BLaER1 treated with 17β-estradiol and CSF1 and Interleukin-3, amounts not matched to agents 10 nM and 100 nM (cell line): ENCODE data around the gene OR2W3.

Experiments
- H3K27ac ChIP-seq, 11 experiments: shearing (Covaris generic); formaldehyde crosslinking; 2 replicates each; pipeline ENCODE4 v1.8.1; 2022
- H3K27me3 ChIP-seq, 11 experiments: shearing (Covaris generic); formaldehyde crosslinking; 2 replicates each; pipeline ENCODE4 v1.8.1; 2022
- H3K36me3 ChIP-seq, 11 experiments: shearing (Covaris generic); formaldehyde crosslinking; 2 replicates each; pipeline ENCODE4 v1.8.1; 2022
- H3K4me1 ChIP-seq, 10 experiments: shearing (Covaris generic); formaldehyde crosslinking; 2 replicates each; pipeline ENCODE4 v1.8.1; 2022
- H3K4me2 ChIP-seq, 11 experiments: shearing (Covaris generic); formaldehyde crosslinking; 2 replicates each; pipeline ENCODE4 v1.8.1; 2022
- H3K4me3 ChIP-seq, 10 experiments: shearing (Covaris generic); formaldehyde crosslinking; 2 replicates each; pipeline ENCODE4 v1.8.1; 2022
- H3K9ac ChIP-seq, 11 experiments: shearing (Covaris generic); formaldehyde crosslinking; 2 replicates each; pipeline ENCODE4 v1.8.1; 2022
- H3K9me3 ChIP-seq, 11 experiments: shearing (Covaris generic); formaldehyde crosslinking; replicated peaks in 1 of 11; 2 replicates each; pipeline ENCODE4 v1.8.1; 2022
- H4K20me1 ChIP-seq, 11 experiments: shearing (Covaris generic); formaldehyde crosslinking; 2 replicates each; pipeline ENCODE4 v1.8.1; 2022
- Cebpa-rat ChIP-seq, 11 experiments: shearing (Covaris generic); IDR thresholded peaks; 2 replicates each; pipeline ENCODE4 v1.8.1; 2022

Gene OR2W3

GRCh38 chr1:247895163-247895637 is at the start of gene OR2W3:
TSS of gene OR2W3 (plus strand) at chr1:247895587. CDS start at chr1:247895587, 0 bp downstream.
- Histone ChIP-seq H3K27me3 (no peaks in the 10 kb centered on the region), H3K4me2 (no peak within 1 kb of the TSS), H3K4me1 (no peaks in the 10 kb centered on the region), H4K20me1 (no peaks in the 10 kb centered on the region), H3K4me3 (no peak within 1 kb of the TSS), H3K36me3 (peaks cover 0 to 8% (median 0%) of the 10 kb centered on the region in 11 experiments; a peak in 2 of 22 replicates), H3K9ac (no peak within 1 kb of the TSS), H3K9me3 (no peaks in the 10 kb centered on the region), H3K27ac (no peak within 1 kb of the TSS)
- TF ChIP-seq Cebpa-rat (IDR thresholded peaks at IDR 0.05), result no peak

- Histone ChIP-seq H3K4me1 (no peaks in the 10 kb centered on the region), H3K27ac (no peak overlapping the region), H4K20me1 (no peaks in the 10 kb centered on the region), H3K4me2 (no peak overlapping the region), H3K4me3 (no peak overlapping the region), H3K27me3 (no peaks in the 10 kb centered on the region), H3K9ac (no peak overlapping the region), H3K36me3 (no peaks in the 10 kb centered on the region), H3K9me3 (no peaks in the 10 kb centered on the region)
- TF ChIP-seq Cebpa-rat (IDR thresholded peaks at IDR 0.05), result no peak
Observed at GRCh38 chr1:247845693-247846017, 49.7 kb upstream of the OR2W3 start.

- Histone ChIP-seq H3K36me3 (no peaks in the 10 kb centered on the region), H3K4me2 (no peak overlapping the region), H3K4me3 (no peak overlapping the region), H3K27ac (no peak overlapping the region), H4K20me1 (no peaks in the 10 kb centered on the region), H3K27me3 (no peaks in the 10 kb centered on the region), H3K9ac (no peak overlapping the region), H3K9me3 (no peaks in the 10 kb centered on the region), H3K4me1 (peaks cover 0 to 19% (median 12%) of the 10 kb centered on the region in 10 experiments; a peak in 15 of 20 replicates)
- TF ChIP-seq Cebpa-rat (IDR thresholded peaks at IDR 0.05), result no peak
Observed at GRCh38 chr1:247848346-247848745, 47.0 kb upstream of the OR2W3 start.

- Histone ChIP-seq H3K27ac (no peak overlapping the region), H3K4me2 (no peak overlapping the region), H3K36me3 (no peaks in the 10 kb centered on the region), H3K27me3 (no peaks in the 10 kb centered on the region), H3K9ac (no peak overlapping the region), H3K9me3 (no peaks in the 10 kb centered on the region), H3K4me3 (no peak overlapping the region), H4K20me1 (no peaks in the 10 kb centered on the region), H3K4me1 (peaks cover 0 to 32% (median 17%) of the 10 kb centered on the region in 10 experiments; a peak in 15 of 20 replicates)
- TF ChIP-seq Cebpa-rat (IDR thresholded peaks at IDR 0.05), result no peak
Observed at GRCh38 chr1:247849616-247850015, 45.8 kb upstream of the OR2W3 start.

GRCh38 chr1:247854899-247855545 is 40.4 kb upstream of the OR2W3 start:
- Histone ChIP-seq H3K27me3 (no peaks in the 10 kb centered on the region), H4K20me1 (no peaks in the 10 kb centered on the region; a peak in 1 of 22 replicates), H3K9me3 (peaks cover 0 to 11% (median 8%) of the 10 kb centered on the region in 11 experiments; a peak in 14 of 22 replicates), H3K4me2 (peak overlapping the region in 4 of 11 experiments; percentile 20 to 80 (median 50); a peak in 7 of 22 replicates), H3K4me1 (peaks cover 0 to 61% (median 23%) of the 10 kb centered on the region in 10 experiments; a peak in 17 of 20 replicates), H3K27ac (no peak overlapping the region), H3K4me3 (no peak overlapping the region), H3K9ac (no peak overlapping the region), H3K36me3 (no peaks in the 10 kb centered on the region)
- TF ChIP-seq Cebpa-rat (IDR thresholded peaks at IDR 0.05), result no peak

GRCh38 chr1:247855911-247856310 is 39.5 kb upstream of the OR2W3 start:
- no peaks in the 10 kb centered on the region; a peak in 1 of 22 replicates for H4K20me1 ChIP-seq
- no peak for TF ChIP-seq Cebpa-rat (IDR thresholded peaks at IDR 0.05)
- H3K36me3 ChIP-seq, result peaks cover 0 to 9% (median 0%) of the 10 kb centered on the region in 11 experiments; a peak in 3 of 22 replicates
- peaks cover 0 to 11% (median 8%) of the 10 kb centered on the region in 11 experiments; a peak in 14 of 22 replicates for H3K9me3 ChIP-seq
- H3K27ac ChIP-seq, result no peak overlapping the region
- no peak overlapping the region for H3K9ac ChIP-seq
- no peak overlapping the region for H3K4me3 ChIP-seq
- no peaks in the 10 kb centered on the region for H3K27me3 ChIP-seq
- peaks cover 0 to 61% (median 23%) of the 10 kb centered on the region in 10 experiments; a peak in 17 of 20 replicates for H3K4me1 ChIP-seq
- peak overlapping the region in 3 of 11 experiments; percentile 71 to 80 (median 74); a peak in 5 of 22 replicates for H3K4me2 ChIP-seq

- Histone ChIP-seq H4K20me1 (no peaks in the 10 kb centered on the region; a peak in 1 of 22 replicates), H3K27ac (peak within 1 kb of the TSS in 10 of 11 experiments; percentile 54 to 86 (median 70); a peak in 20 of 22 replicates), H3K9me3 (peaks cover 0 to 11% (median 8%) of the 10 kb centered on the region in 11 experiments; a peak in 14 of 22 replicates), H3K36me3 (peaks cover 0 to 12% (median 0%) of the 10 kb centered on the region in 11 experiments; a peak in 3 of 22 replicates), H3K4me2 (peak within 1 kb of the TSS; percentile 58 to 81 (median 74)), H3K4me3 (peak within 1 kb of the TSS; percentile 66 to 79 (median 70)), H3K9ac (peak within 1 kb of the TSS; percentile 66 to 82 (median 79)), H3K27me3 (no peaks in the 10 kb centered on the region), H3K4me1 (peaks cover 0 to 52% (median 18%) of the 10 kb centered on the region in 10 experiments; a peak in 17 of 20 replicates)
- no peak for TF ChIP-seq Cebpa-rat (IDR thresholded peaks at IDR 0.05)
Observed at GRCh38 chr1:247857069-247857984, 38.1 kb upstream of the OR2W3 start, which contains the start of gene TRIM58. TSS of gene TRIM58 (plus strand) at chr1:247857187. CDS start at chr1:247857247, 60 bp downstream.

GRCh38 chr1:247857985-247858619 is 37.3 kb upstream of the OR2W3 start:
- peak overlapping the region; percentile 66 to 82 (median 79); a peak in 21 of 22 replicates for H3K9ac ChIP-seq
- H3K4me2 ChIP-seq, result peak overlapping the region; percentile 58 to 81 (median 74)
- TF ChIP-seq Cebpa-rat (IDR thresholded peaks at IDR 0.05), result no peak
- H3K27me3 ChIP-seq, result no peaks in the 10 kb centered on the region
- H3K4me3 ChIP-seq, result peak overlapping the region; percentile 66 to 79 (median 70)
- H3K27ac ChIP-seq, result peak overlapping the region in 7 of 11 experiments; percentile 61 to 86 (median 78); a peak in 12 of 22 replicates
- H3K36me3 ChIP-seq, result peaks cover 0 to 18% (median 0%) of the 10 kb centered on the region in 11 experiments; a peak in 5 of 22 replicates
- H3K4me1 ChIP-seq, result peaks cover 0 to 45% (median 11%) of the 10 kb centered on the region in 10 experiments; a peak in 12 of 20 replicates
- H4K20me1 ChIP-seq, result no peaks in the 10 kb centered on the region; a peak in 1 of 22 replicates
- H3K9me3 ChIP-seq, result peaks cover 0 to 11% (median 8%) of the 10 kb centered on the region in 11 experiments; a peak in 14 of 22 replicates
